Activated CD8-positive, alpha-beta memory T cell treated with anti-CD3 and anti-CD28 coated beads for 36 hours (primary cell): Measurements from ENCODE around the gene FBXL15. TPM values are rescaled to one million over a fixed set of nuclear protein-coding genes. Genes with fewer than 3 reads are reported as not detected.

Experiments
- CTCF ChIA-PET: fragments of 350-600 bp; sonication (Branson Sonifier 250); formaldehyde crosslinking; loops from one replicate; lab custom pipeline; 2021; ENCODE audit warnings: antibody characterized with exemption; lab: Charles Lee
- POLR2A ChIA-PET: fragments of 350-600 bp; sonication (Branson Sonifier 250); formaldehyde crosslinking; loops from one replicate; lab custom pipeline; 2021; ENCODE audit warnings: antibody characterized with exemption; lab: Charles Lee
- total RNA-seq, 2 experiments: library from RNA; stranded (reverse); gene quantifications; one replicate each; pipeline ENCODE4 v1.2.3, GENCODE V29; 2021

Gene FBXL15
- total RNA-seq, 2 experiments from 2014 or later: 13.2 to 14.4 TPM

DNA sequence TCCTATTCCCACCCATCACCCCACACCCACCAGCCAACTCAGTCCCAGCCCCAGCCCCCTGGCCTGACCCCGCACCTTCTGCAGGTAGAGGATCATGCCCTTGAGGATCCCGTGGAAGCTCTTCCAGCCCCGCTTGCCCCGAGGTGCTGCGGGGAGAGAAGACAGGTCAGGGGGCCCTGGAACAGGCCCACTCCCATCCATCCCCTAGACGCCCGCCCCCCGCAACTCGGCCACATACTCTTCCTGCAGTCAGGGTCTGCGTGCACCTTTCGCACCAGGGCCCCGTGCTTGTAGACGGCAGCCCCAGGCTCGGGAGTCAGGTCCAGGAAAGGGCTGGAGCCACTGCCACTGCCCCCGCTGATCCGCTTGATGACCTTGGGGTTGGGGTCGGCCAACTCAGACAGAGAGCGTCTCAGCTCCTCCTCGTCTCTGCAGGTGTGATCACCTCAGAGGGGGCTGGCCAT lies 15.5 kb upstream of the FBXL15 start:
- POLR2A ChIA-PET: interaction anchor here (0.8 to 2.9 kb wide), 4 partner anchors 10 to 57 kb away, joined by 3 to 15 read pairs (median 4); partner anchors contain the start of genes FBXL15 and NFKB2
- CTCF ChIA-PET: interaction anchor here (0.6 to 3.1 kb wide), 4 partner anchors 17 to 307 kb away, joined by 3 to 23 read pairs (median 3); partner anchors contain the start of gene FBXL15

DNA sequence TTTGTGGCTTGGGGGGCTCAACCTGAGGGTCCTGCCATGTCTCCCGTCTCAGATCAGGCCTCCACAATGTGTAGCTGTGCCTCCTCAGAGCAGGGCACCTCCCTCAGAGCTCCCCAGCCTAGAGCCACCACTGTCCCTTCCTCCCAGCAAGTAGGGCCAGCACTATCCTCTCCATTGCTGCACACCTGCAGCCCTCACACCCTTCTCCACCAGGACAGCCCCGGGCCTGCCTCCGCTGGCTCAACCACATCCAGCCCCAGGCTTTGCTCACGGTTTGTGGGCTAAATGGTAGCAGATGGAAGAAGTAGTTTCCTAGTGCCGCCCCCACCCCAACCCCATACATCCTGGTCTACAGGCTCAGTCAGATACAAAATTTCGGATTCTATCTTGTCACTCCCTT lies 15.0 kb upstream of the FBXL15 start:
- POLR2A ChIA-PET: interaction anchor here (0.8 to 2.9 kb wide), 4 partner anchors 11 to 56 kb away, joined by 3 to 15 read pairs (median 4); partner anchors contain the start of genes FBXL15 and NFKB2
- CTCF ChIA-PET: interaction anchor here (0.6 to 3.1 kb wide), 8 partner anchors 10 to 308 kb away, joined by 3 to 23 read pairs (median 3); partner anchors contain the start of genes FBXL15 and NFKB2

DNA sequence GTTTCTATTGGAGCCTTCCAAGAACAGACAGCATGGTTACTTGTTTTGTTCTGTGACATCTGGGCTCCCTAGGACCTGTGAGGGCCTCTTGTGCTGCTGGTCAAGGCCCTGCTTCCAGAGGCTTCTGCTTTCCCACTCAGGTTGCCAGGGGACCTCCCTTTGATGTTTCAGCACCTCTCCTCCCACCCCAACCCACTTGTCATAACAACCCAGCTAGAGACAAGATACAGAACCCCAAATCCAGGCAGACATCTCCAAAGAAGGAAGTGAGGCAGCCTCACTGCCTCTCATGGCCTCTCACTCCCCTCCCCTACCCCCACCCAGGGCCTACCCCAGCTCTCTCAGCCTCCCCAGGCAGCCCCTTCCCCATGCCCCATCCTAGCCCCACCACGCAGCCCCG lies 13.8 kb upstream of the FBXL15 start:
- ChIA-PET POLR2A (interaction anchor here (0.6 to 2.9 kb wide), 6 partner anchors 9 to 42 kb away, joined by 3 to 15 read pairs (median 4); partner anchors contain the start of genes FBXL15 and NFKB2), CTCF (interaction anchor here (0.8 to 2.3 kb wide), 4 partner anchors 13 to 177 kb away, joined by 4 to 5 read pairs (median 4); no protein-coding TSS in a partner anchor)

DNA sequence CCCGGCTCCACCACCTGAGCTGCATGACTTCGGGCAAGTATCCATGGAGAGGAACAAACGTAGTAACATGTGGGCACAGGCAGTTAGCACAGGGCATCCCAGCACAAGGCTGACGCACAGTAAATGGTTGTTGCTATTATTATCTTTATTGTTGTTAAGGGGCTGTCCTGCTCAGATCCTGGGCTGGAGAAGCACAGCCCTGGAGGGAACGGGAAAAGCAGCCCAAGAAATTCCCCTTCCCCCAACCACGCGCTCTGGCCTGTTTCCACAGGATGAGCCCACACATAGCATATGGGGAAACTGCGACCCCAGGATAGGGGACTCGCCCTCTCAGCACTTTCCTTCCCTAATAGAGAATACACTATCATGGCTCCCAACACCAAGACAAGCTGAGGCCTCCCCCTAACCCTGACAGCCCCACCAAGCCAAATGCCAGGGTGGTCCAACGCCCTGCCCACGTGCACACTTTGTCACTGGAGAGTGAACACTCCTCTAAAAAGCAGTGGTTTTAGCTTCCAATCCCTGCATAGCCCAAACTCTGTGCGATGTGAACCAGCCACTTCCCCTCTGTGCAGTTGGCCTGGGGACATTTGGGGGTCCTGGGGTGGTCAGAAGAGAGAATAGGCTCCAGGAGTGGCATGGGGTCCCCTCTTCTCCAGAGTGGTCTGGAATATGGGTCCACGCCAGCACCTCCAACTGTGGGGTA lies 13.1 kb upstream of the FBXL15 start:
- CTCF ChIA-PET: interaction anchor here (0.6 to 2.3 kb wide), 3 partner anchors 8 to 14 kb away, joined by 3 to 5 read pairs (median 4); no protein-coding TSS in a partner anchor
- POLR2A ChIA-PET: interaction anchor here (0.6 to 1.2 kb wide), 3 partner anchors 12 to 270 kb away, joined by 3 to 9 read pairs (median 3); partner anchors contain the start of gene NFKB2

DNA sequence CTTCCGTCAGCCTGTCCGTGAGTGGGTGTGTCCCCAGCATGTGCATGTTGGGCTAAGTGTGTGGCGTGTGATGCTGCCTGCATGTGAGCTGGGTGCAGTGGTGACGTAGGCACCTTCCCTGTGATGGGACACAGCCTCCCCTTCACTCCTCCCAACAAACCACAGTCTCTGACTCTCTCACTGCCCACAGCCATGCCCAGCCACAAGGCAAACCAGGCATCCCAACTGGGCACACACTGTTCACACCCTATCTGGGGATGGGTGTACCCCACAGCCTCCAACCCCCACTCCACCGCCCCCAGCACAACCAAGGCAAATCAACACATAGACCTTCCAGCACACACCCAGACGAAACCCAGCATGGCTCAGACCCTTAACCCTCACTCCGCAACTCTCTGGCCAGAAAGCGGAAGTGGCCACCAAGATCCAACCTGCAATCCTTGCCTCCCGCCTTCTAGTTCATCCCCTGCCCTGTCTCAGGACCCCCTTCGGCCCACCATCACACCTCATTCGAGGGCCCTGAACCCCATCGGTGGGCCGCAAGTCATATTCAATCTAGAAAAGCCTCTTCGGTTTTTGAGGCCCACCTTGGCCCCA lies 12.4 kb upstream of the FBXL15 start:
- ChIA-PET POLR2A (interaction anchor here (1.2 kb wide), 1 partner anchor 13 kb away, joined by 9 read pairs; the partner anchor contains the start of gene NFKB2), CTCF (interaction anchor here (2.3 kb wide), 1 partner anchor 14 kb away, joined by 5 read pairs; no protein-coding TSS in a partner anchor)

DNA sequence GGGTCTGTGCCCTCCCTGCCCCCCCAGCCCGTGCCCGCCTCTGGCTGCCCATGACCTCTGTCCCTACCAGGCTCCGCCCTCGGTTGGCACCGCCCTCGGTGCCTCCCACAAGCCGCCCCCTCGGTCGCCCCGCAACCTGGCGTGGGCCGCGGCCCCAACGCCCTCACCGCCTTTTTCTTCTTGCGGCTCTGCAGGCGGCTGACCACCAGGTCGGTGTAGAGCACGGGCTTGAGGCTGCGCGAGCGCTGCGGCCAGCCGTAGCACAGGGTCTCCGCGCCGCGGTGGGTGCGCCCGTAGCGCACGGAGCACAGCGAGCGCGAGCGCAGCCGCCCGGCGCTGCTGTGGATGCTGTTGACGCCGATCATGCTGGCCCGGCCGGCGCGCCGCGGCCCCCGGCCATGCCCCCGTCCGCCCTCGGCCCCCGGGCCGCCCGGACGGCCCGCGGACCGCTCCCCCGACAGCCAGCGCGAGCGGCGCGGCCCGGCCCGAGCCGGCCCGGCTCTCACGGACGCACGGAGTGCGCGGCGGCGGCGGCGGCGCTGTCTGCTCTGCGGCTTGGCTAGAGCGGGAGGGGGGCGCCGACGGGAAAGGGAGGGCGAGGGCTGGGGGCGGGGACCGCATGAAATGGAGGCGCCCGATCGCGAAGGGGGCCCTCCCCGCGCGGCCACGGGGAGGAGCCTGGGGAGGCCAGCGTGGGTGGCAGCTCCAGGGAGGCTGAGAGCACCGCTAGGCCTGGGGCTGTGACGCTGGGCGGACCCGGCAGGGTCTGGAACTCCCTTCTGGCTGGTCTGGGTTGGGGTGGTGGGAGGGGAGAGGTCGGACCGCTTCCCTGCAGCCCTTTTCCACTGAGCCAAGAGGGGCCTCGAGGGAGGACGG lies 11.7 kb upstream of the FBXL15 start:
- POLR2A ChIA-PET: interaction anchor here (0.6 to 0.8 kb wide), 2 partner anchors 9 to 45 kb away, joined by 3 to 7 read pairs; no protein-coding TSS in a partner anchor

DNA sequence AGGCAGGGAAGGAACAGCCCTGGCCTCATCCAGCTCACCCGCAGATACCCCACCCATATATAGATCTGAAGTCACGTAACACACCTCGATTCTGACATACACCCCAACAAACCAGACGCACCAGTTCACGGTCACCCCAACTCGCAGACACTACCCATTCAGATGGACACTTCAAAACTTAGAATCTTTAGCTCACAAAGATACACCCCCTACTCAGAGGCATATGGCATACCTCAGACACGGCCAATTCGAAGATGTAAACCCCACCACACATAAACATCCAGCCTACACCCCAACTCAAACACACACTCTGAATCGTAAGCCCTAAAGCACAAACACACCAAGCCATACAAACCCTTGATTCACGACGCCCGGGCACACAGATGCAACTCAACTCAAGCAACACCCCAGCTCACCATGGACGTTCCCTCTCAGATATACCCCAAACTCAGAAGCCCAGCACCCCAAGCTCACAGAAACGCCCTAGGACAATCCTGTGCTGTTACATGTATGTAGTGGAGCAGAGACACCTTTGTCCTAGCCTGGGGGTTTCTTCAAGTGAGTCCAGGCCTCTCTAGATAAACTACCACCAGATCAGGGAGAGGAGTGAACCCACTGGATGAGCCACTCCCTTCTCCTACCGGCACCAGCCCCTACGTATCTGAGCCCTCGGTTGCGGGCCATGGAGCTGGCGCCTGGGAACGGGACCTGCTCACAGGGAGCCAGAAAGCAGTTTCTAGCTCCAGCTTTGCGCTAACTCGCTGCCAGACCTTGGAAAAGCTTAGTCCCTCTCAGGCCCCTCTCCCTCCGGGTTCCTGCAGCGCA lies 10.8 kb upstream of the FBXL15 start:
- ChIA-PET POLR2A (interaction anchor here (0.6 to 2.1 kb wide), 3 partner anchors 9 to 44 kb away, joined by 3 to 7 read pairs (median 5); partner anchors contain the start of gene FBXL15), CTCF (interaction anchor here (0.8 to 1.8 kb wide), 7 partner anchors 10 to 181 kb away, joined by 3 to 8 read pairs (median 4); partner anchors contain the start of genes CUEDC2 and FBXL15)

More for the DNA sequence above, 11.7 kb upstream of the FBXL15 start:
- CTCF ChIA-PET: interaction anchor here (1.0 to 2.3 kb wide), 5 partner anchors 9 to 177 kb away, joined by 4 to 8 read pairs (median 5); partner anchors contain the start of gene FBXL15

DNA sequence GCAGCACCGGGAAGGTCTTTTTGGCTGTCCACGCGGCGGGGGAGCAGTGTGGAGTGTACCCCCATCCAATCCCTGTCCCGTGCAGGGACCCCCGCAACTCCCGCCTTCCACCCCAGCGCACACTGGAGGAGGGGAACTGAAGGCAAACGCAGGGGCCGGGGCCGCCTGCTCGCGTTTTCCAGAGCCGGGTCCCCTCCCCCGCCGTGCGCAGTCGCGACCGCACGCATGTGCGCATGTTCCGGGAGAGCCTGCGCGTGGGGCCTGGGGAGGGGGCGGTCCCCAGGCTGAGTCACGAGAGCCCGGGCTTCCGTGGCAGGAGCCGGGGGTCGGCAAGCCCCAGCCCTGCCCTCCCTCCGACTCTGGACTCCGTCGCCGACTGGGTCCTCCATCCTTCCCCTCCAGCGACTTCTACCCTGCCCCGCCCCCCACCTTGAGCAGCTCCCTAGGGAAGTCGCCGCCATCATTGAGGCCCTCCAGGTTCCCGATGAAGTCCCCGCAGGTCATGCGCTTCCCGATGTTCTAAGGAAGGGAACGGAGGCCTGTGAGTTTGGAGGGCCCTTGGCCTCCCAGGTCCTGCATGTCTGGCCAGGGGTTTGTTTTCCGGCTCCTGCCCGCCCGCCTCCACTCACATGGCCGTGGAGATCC lies 10.1 kb upstream of the FBXL15 start:
- CTCF ChIA-PET: interaction anchor here (0.6 to 1.8 kb wide), 9 partner anchors 10 to 278 kb away, joined by 3 to 8 read pairs (median 3); partner anchors contain the start of genes CUEDC2, FBXL15 and PPRC1
- POLR2A ChIA-PET: interaction anchor here (2.1 kb wide), 1 partner anchor 10 kb away, joined by 5 read pairs; the partner anchor contains the start of gene FBXL15

DNA sequence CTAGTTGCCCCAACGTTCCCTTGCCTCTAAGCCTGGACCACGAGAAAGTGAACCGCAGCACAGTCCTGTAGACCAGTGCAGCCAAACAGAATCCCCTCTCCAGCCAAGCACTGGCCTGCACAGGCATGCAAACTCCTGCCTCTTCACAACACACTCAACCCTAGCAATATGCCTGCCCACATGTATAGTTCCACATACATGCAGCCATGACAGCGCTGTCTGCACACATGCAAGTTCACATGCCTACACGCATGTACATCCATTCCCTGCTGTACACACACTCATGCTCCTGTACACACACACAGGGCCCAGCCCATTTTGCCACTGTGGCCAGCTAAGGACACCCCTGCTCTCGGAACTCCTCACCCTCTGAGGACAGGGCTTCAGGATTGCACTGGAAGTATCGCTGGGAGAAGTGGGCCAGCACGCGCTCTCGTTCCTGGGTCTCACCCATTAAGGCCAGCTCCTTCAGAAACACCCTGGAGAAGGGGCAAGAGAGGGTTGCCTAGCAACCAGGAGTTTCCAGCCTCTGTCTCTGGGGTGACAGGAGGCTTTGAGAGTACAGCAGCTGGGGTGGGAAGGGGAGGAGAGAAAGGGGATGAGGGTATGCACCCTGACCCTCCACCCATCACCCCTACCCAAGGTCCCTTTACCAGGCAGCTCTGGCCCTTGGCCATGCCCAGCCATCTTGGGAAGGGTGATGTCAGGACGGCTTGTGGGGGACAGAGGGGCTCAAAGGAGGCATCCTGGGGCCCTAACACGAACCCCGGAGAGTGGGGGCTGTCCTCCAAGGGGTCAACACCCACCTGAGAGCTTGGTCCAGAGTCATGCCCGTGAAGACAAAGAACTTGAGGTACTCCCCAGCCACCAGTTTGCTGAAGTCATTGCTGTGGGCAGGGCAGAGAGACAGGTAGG lies 9.0 kb upstream of the FBXL15 start:
- ChIA-PET POLR2A (interaction anchor here (0.8 to 2.1 kb wide), 3 partner anchors 8 to 16 kb away, joined by 3 to 5 read pairs (median 5); partner anchors contain the start of genes FBXL15 and NFKB2), CTCF (interaction anchor here (0.6 to 3.3 kb wide), 8 partner anchors 8 to 279 kb away, joined by 3 to 18 read pairs (median 3); partner anchors contain the start of genes CUEDC2, FBXL15 and PPRC1)

DNA sequence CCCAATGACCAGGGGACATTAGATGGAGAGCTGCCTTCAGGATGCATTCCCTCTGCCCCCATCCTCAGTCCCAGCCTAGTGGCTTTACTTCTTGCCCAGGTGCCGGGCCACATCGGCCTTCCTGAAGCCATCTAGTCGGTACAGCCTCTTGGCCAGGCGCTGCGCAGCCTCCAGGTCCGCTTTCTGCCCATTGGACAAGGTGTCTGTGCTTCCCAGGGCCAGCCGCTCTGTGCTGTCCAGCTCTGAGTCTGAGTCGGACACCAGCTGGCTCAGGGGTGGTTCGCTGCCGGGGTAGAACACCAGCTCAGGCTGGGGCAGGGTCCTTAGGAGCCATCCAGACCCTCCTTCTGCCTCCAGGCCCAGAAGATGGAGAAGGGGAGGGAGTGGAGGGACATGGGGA lies 8.3 kb upstream of the FBXL15 start:
- ChIA-PET CTCF (interaction anchor here (0.7 to 3.3 kb wide), 6 partner anchors 9 to 171 kb away, joined by 3 to 18 read pairs (median 3); no protein-coding TSS in a partner anchor), POLR2A (interaction anchor here (0.8 to 1.0 kb wide), 2 partner anchors 9 to 16 kb away, joined by 3 to 5 read pairs; partner anchors contain the start of gene NFKB2)

DNA sequence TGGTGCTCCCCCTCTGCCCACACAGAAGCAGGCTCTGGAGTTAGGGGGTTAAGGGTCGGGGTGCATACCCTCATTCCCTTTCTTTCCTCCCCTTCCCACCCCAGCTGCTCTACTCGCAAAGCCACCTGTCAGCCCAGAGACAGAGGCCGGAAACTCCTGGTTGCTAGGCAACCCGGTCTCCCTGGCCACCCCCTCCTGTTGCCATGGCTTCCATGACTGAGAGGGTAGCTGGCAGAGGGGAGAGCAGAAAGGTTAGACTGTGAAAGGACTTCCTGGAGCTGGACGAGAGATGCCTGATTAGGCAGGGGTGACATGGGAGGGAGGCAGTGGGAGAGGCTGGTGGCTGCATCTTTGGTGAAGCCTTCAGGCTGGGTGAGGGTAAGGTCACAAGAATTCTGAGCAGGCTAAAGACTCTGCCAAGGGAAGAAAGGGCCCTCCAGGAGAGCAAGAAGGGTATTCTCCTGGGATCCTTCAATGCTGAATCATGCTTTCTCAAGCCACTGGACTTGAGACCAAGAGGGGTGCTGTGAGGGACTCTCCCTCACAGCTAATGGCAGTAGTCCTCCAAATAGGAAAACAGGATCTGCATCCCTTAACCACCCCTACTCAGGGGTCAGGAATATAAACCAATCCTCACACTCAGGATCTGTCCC lies 7.5 kb upstream of the FBXL15 start:
- POLR2A ChIA-PET: interaction anchor here (0.5 kb wide), 1 partner anchor 111 kb away, joined by 4 read pairs; no protein-coding TSS in a partner anchor
- CTCF ChIA-PET: interaction anchor here (0.7 to 3.3 kb wide), 4 partner anchors 10 to 171 kb away, joined by 3 to 18 read pairs (median 3); no protein-coding TSS in a partner anchor

DNA sequence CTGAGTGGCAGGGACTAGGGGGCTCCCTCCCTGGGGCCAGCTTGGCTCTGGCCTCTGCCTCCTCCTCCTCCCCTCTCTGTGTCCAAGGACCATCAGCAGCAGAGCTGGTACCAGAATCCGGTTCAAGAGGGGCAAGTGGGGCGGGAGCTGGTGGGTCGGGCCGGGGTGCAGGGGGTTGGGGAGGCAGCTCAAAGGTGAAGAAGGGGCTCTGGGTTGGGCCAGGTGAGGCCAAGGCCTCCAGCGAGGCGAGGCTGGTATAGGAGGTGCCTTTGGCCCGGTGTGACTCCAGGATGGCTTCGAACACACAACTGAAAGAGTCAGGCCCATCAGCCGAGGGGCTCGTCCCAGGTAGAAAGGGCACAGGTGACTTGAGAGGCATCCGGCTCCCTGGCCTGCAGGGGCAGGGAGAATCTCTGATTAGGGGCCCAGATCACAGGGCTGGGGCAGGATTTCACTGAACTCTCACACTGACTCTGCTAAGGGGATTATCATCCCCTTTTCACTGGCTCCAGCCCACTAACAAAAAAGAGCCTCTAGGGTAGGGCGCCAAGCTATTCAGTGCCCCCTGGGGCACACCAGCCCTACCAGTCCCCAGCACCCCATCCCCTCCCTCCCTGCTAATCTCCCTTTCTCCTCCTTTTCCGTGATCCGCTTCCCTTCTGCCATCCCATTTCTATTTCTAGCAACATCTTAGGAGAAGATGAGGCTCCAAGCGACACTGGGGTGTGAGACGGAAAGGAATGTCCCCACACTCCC lies 6.7 kb upstream of the FBXL15 start:
- CTCF ChIA-PET: interaction anchor here (0.8 to 3.3 kb wide), 2 partner anchors 10 to 14 kb away, joined by 3 to 18 read pairs; no protein-coding TSS in a partner anchor

DNA sequence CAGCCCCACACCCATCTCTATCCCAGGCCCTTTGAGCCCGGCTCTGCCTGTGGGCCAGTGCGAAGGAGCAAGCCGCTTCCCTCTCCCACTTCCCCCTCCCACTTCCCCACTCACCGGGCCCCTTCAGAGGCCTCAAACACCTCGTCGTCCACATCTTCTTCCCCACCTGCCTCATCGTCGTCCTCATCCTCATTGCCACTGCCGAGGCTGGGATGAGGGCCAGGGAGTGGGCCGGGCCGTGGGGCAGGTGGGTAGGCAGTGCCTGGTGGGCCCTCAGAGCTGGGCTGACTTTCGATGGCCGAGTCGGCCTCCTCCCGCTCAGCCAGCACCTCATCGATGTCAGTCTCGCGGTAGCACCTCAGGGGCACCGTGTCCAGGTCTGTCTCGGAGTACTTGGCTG lies 5.9 kb upstream of the FBXL15 start:
- CTCF ChIA-PET: interaction anchor here (1.1 kb wide), 1 partner anchor 15 kb away, joined by 4 read pairs; no protein-coding TSS in a partner anchor

More for the DNA sequence above, 6.7 kb upstream of the FBXL15 start:
- POLR2A ChIA-PET: interaction anchor here (0.5 kb wide), 1 partner anchor 111 kb away, joined by 4 read pairs; no protein-coding TSS in a partner anchor

More for the DNA sequence above, 5.9 kb upstream of the FBXL15 start:
- POLR2A ChIA-PET: interaction anchor here (0.6 kb wide), 1 partner anchor 18 kb away, joined by 3 read pairs; the partner anchor contains the start of gene CUEDC2
